IPS-18c (cell line): ENCODE data around the gene CD207.

Source experiments
- H3K4me3 ChIP-seq: 2 replicates; pipeline ENCODE4 v1.7.0; 2013; ENCODE audit warnings: low read depth, mild to moderate bottlenecking, low read length, moderate library complexity; ENCODE audit not compliant: insufficient read depth
- H3K9me3 ChIP-seq: one replicate; pipeline ENCODE4 v1.6.1; 2013; ENCODE audit warnings: mild to moderate bottlenecking, low read length, moderate library complexity; ENCODE audit not compliant: control insufficient read depth, insufficient read depth

Gene CD207

GRCh38 chr2:70833246-70833645 is 2.4 kb downstream of the CD207 start:
- H3K9me3 ChIP-seq, result peaks cover 3% of the 10 kb centered on the region
- H3K4me3 ChIP-seq, result no peak overlapping the region

- H3K9me3 ChIP-seq, result peaks cover 3% of the 10 kb centered on the region
- H3K4me3 ChIP-seq, result no peak overlapping the region
Measured at GRCh38 chr2:70832386-70832785, 3.2 kb downstream of the CD207 start.

GRCh38 chr2:70831861-70832260 is 3.8 kb downstream of the CD207 start:
- Histone ChIP-seq H3K9me3 (peaks cover 3% of the 10 kb centered on the region), H3K4me3 (no peak overlapping the region)

GRCh38 chr2:70830366-70830765 is 5.2 kb downstream of the CD207 start:
- H3K9me3 ChIP-seq, result peaks cover 3% of the 10 kb centered on the region
- no peak overlapping the region for H3K4me3 ChIP-seq

- peaks cover 3% of the 10 kb centered on the region for H3K9me3 ChIP-seq
- no peak overlapping the region for H3K4me3 ChIP-seq
Measured at GRCh38 chr2:70829916-70830315, 5.7 kb downstream of the CD207 start.

GRCh38 chr2:70828914-70829824 is 6.4 kb downstream of the CD207 start:
- Histone ChIP-seq H3K9me3 (peaks cover 3% of the 10 kb centered on the region), H3K4me3 (no peak overlapping the region)

- Histone ChIP-seq H3K4me3 (no peak overlapping the region; the same call in 1 of the 2 replicates), H3K9me3 (no peaks in the 10 kb centered on the region)
Measured at GRCh38 chr2:70828115-70828514, 7.5 kb downstream of the CD207 start.

GRCh38 chr2:70827388-70827787 is 8.2 kb downstream of the CD207 start:
- H3K9me3 ChIP-seq, result no peaks in the 10 kb centered on the region
- H3K4me3 ChIP-seq, result no peak overlapping the region

- H3K4me3 ChIP-seq, result no peak overlapping the region
- H3K9me3 ChIP-seq, result no peaks in the 10 kb centered on the region
Measured at GRCh38 chr2:70826696-70827350, 8.8 kb downstream of the CD207 start.

GRCh38 chr2:70823249-70823648 is 12.4 kb downstream of the CD207 start:
- Histone ChIP-seq H3K9me3 (no peaks in the 10 kb centered on the region), H3K4me3 (no peak overlapping the region)

GRCh38 chr2:70822843-70823242 is 12.8 kb downstream of the CD207 start:
- no peak overlapping the region for H3K4me3 ChIP-seq
- no peaks in the 10 kb centered on the region for H3K9me3 ChIP-seq

- no peaks in the 10 kb centered on the region for H3K9me3 ChIP-seq
- no peak within 1 kb of the TSS for H3K4me3 ChIP-seq
Measured at GRCh38 chr2:70820499-70820898, 15.1 kb downstream of the CD207 start, which contains the start of gene CLEC4F. Gene CLEC4F, minus strand, starts transcription at chr2:70820599. Its CDS starts 76 bp downstream, at chr2:70820523.

- Histone ChIP-seq H3K9me3 (no peaks in the 10 kb centered on the region), H3K4me3 (no peak overlapping the region)
Measured at GRCh38 chr2:70817284-70817954, 18.2 kb downstream of the CD207 start.

GRCh38 chr2:70816726-70817125 is 18.9 kb downstream of the CD207 start:
- H3K4me3 ChIP-seq, result no peak overlapping the region
- no peaks in the 10 kb centered on the region for H3K9me3 ChIP-seq

- H3K9me3 ChIP-seq, result no peaks in the 10 kb centered on the region
- H3K4me3 ChIP-seq, result no peak overlapping the region
Measured at GRCh38 chr2:70808983-70809958, 26.3 kb downstream of the CD207 start.

- no peaks in the 10 kb centered on the region for H3K9me3 ChIP-seq
Measured at GRCh38 chr2:70807828-70808118, 27.8 kb downstream of the CD207 start.

More at GRCh38 chr2:70807828-70808118, 27.8 kb downstream of the CD207 start:
- no peak overlapping the region for H3K4me3 ChIP-seq
